ENCODE data around the gene LOXHD1.

LOXHD1 gene

DNA sequence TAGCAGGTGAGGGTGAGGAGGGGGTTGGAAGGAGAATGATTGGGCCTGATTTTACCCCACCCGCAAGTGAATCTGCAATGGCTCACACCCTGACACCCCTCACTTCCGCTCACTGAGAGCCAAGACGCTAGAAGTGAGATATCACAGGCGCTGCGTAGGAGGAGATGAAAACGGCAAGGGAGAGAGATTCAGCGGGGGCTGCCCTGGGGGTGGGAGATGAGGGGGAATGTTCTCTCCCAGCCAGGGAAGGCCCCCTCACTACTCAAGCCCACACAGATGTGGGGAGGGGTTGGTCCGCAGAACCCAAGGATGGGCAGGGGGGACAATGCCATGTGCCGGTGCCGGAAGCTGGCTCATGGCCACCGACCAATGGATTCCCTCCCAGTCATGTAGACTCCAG lies 32.9 kb downstream of the LOXHD1 start:
- no peak for DNase-seq

DNA sequence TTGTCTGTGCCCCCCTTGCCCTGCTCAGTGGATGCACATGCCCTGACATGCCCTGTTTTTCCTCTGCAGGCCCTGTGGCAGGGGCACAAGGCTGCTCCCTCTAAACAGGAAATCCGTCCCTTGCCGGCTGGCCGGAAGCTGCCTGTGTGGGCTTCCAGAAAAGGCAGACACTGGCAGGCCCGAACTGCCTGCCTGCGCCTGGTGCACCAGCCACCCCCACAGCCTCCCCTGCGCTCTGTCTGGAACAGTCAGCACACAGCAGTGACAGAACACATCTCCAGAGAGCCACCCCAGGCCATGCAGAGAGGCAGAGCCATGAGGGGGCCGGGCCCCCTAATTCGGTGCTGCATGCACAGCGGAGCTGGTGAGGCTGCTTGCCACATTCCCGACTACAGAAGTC lies 33.5 kb downstream of the LOXHD1 start:
- DNase-seq = no peak

DNA sequence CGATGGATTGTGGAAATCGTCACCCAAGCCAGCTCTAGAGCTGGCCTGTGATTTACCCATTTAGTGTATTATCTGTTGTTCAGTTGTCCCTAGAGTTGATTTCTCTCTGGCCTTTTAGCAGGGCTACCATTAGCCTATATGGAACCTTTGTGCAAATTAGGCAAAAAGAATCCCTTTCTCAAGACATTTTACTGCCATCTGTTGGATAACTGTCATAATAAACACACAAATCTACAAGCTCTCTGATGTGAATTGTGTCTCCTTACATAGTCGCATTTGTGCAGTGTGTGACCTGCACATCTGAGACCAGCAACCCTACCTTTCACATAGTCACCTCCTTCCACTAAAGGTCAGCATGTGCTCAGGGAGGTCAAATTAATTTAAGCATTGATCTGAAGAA lies 34.0 kb downstream of the LOXHD1 start:
- DNase-seq = no peak

DNA sequence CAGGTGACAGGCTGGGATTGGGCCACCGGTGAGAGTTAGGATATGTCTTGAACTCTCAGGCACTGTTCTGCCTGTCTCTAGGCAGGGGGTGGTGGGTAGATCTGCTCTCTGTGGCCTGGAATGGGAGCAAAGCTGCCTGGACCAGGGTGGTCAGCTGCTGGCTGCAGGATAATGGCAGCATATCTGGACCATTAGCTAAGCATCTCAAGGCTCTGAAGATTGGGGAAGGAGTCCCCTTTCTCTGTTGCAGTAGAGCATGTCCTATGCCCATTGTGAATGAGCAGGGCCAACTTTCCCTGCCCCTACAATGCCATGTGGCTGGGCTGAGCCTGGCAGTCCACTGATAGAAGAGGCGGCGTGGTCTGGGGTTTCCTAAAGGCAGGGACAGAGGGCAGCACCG lies 34.6 kb downstream of the LOXHD1 start:
- no peak for DNase-seq

- peak; percentile 32 for DNase-seq
These were observed 35.1 kb downstream of the LOXHD1 start for GRCh38 chr18:46621871-46622270.

- no peak for DNase-seq
These were observed 35.8 kb downstream of the LOXHD1 start for GRCh38 chr18:46621111-46621766.

DNA sequence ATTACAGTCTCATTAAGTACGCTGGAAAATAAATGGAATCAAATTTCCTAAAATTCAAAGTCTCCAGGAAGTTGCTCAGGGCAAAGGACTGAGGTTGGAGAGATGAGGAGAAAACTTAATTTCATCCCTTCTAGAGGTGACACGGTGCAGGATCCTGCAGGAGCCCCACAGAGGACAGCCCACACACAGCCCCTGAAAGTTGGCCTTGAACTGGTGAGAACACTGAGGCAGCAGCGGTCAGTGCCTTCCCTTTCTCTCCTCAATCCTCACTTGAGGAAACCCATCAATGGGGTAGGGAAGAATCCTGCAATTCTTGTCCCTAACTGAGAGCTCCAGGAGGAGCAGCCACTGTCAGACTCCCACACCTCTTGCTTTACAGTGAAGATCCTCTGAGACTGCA lies 37.5 kb downstream of the LOXHD1 start:
- no peak for DNase-seq

DNA sequence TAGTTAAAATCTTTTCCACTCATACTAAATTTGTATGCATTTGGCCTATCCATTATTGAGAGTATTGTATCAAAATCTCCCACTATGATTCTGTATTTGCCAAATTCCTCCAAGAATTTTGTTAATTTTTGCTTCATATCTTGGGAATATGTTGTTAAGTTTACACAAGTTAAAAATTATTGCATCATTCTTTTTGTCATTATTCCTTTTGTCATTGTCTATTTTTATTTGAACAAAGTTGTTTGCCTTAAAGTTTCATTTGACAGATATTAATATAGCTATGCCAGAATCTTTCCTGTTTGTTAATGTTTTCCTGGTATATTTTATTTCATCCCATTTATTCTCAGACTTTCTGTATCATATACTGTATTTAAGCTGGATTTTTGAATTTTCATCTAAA lies 41.3 kb downstream of the LOXHD1 start:
- no peak for DNase-seq

DNA sequence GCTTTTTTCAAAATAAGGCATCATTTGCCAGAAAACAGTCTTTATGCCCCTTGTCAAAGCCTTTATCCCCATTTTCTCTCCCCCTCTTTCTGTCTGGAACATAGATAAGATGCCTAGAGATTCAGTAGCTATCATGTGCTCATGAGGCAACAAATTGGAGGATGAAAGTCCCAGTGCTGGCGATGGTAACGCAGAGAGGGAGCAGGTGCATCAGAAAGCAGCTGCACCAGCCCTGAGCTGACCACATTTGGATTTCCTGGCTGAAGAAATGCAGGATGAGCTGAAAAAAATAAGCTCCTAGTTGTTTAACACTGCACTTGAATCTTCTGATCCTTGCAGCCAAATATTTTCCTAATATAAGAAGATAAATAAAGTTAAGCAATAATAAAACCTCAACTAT lies 48.0 kb downstream of the LOXHD1 start:
- no peak for DNase-seq

DNA sequence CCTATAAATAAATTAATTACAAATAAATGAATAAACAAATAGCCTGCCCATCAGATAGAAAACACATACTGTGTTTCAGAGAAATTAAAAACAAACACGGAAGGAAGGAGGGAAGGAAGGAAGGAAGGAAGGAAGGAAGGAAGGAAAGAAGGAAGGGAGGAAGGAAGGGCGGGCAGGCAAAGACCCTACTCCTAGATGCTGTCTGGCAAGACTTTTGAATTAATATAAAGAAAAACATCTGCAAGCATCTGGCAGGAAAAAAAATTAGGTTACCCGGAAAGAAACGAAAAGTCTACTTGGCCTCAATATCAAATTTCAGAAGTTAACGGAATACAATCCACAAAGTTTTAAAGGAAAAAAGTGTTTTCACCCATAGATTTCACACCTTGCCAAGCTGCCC lies 49.1 kb downstream of the LOXHD1 start:
- no peak for DNase-seq

DNA sequence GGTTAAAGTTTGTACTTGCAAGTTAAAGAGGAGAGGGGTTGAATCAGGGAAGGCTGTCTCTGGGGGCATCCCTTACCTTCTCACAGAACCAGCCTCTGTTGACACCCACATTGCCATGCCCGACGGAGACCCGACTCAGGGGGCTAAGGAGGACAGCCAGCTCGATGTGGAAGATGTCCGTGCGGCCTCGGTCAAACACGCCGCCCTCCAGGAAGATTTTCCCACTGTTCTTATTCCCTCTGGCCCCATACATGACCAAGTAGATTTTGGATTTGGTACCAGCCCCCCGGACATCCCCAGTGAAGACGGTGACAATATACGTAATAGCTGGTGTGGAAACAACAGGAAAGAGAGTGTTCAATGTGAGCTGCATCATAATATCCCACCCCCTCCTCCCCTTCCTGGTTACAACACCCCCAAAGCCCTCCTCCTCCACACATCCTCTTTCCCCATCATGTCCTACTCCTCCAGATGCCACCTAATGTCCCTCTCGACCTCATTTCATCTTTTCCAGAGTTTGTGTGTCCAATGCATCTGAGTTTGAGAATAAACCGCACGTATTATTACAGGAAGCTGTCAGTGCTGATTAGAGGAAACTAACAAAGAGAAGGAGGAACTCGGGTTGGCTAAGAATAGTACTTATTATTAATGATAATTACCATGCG lies 55.7 kb downstream of the LOXHD1 start:
- no peak for DNase-seq

DNA sequence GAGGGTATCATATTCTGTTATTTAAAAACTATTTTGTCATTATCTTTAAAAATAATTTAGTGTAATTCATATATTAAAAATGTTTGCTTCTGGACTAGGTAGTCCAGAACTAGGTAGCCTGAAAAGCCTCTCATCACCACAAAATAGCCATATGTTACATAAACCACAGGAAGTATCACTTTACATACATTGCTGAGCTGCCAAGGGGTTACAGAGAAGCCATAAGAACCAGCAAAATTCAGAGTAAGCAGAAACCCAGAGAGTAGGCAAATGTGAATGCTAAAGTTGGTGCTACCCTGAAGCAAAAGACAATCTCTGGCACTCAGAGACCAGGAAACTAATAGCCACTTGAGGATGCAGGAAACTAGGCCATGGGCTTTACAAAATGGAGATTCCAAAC lies 60.9 kb downstream of the LOXHD1 start:
- DNase-seq = no peak

DNA sequence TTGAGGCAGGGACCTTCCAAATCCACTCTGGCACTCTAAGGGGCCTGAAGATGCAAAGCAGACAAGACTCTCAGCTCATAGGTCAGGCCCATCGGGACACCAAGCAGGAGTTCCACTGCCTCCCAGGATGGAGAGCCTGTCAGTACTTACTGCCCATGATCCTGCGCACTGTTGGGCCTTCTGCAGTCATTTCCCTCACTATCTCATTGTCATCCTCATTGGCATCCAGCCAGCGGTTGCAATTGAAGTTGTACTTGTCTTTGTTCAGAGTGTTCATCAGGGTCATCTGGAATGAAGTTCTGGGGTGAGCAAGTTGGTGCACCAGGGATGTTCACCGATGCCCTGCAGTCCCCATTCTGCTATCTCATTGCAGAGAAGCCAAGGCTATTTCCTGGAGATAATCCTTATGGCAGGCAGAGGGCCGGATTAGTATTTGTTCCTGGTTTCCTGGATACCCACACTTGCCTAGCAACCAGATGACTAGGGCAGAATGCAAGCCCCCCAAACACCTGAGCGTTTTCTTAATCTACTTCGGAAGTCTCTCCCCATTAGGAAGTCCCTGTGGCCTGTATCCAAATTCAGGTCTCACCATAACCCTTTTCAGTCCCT lies 65.1 kb downstream of the LOXHD1 start:
- no peak for DNase-seq

GRCh38 chr18:46590103-46590502 lies 66.9 kb downstream of the LOXHD1 start:
- no peak for DNase-seq

GRCh38 chr18:46588971-46589660 lies 67.9 kb downstream of the LOXHD1 start:
- no peak for DNase-seq

DNA sequence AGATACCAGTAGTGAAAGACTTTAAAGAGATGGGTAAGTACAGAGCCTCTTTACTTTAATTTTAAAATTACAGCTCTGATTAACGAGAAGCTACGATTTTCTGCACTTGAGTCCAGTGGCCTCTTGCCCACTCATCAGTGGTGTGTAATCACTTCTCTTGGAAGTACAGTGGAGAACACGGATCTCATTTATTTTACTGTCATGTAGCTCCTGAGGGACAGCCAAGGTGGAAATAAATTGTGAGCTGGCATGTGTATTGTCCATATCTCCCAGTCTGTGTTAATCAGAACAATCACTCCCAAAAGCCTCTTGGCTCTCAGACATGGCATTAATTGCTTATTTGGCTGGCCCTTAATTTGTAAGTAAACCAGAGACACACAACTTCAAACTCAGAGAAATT lies 69.4 kb downstream of the LOXHD1 start:
- DNase-seq = no peak

- DNase-seq = no peak
These were observed 73.3 kb downstream of the LOXHD1 start for GRCh38 chr18:46583711-46584110.

- DNase-seq = no peak
These were observed 75.4 kb downstream of the LOXHD1 start for GRCh38 chr18:46581648-46582047.

DNA sequence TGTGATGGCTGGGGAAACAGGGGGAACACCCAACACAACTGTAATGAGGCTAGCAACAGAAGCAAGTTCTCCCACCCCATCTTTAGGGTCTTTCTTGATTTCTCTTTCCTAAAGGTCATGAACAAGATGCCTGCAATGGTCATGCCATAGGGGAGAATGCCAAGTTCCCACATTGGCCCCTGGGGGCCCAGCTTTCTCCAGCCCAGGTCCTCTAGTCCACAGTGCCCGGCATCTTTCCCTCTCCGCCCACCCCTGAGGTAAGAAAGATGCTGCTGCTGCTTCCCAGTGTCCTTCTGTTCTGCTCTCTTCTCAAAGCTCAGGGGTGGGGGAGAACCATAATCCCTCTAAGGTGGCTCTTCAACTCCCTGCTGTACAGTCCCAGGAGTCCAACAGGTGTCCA lies 78.0 kb downstream of the LOXHD1 start:
- DNase-seq = no peak

DNA sequence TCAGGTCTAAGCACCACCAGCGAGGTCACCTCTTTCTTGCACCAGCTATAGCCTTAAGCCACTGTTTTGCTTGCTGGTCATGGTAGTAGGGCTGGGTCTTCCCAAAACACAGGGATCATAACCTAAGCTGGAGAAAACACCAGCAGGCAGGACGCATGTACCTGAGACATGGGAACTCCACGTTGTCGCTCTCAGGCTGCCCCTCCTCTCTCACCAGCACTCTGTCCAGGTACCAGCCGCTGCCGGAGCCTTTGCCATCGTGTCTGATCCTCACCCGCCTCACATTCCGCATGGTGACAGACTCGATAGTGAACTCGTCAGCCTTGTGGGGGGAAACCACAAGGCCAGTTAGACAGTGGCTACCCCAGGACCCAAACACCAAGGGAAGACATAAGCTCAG lies 79.5 kb downstream of the LOXHD1 start:
- no peak for DNase-seq

- no peak for DNase-seq
These were observed 81.2 kb downstream of the LOXHD1 start for GRCh38 chr18:46575851-46576250.

GRCh38 chr18:46574743-46575115 lies 82.3 kb downstream of the LOXHD1 start:
- DNase-seq = no peak

GRCh38 chr18:46574000-46574742 lies 82.8 kb downstream of the LOXHD1 start:
- DNase-seq = no peak

Data from NCI-H2107 (cell line).